B cell (primary cell): Measurements from ENCODE around the gene WDR7. TPM values are rescaled to one million over a fixed set of nuclear protein-coding genes. Genes with fewer than 3 reads are reported as not detected.

ENCODE experiments used
- ATAC-seq: fragments of 200-7000 bp; cut with Tn5 transposase; one replicate; pipeline ENCODE4 v1.10.0; 2021; ENCODE audit warnings: low read depth, mild to moderate bottlenecking, moderate number of reproducible peaks, moderate library complexity
- CTCF ChIA-PET: fragments of 350-600 bp; sonication (Branson Sonifier 250); formaldehyde crosslinking; loops from one replicate; lab custom pipeline; 2021; ENCODE audit warnings: antibody characterized with exemption, inconsistent platforms; lab: Charles Lee
- POLR2A ChIA-PET: fragments of 350-600 bp; sonication (Branson Sonifier 250); formaldehyde crosslinking; loops from one replicate; lab custom pipeline; 2021; ENCODE audit warnings: antibody characterized with exemption; lab: Charles Lee
- DNase-seq: peaks from one replicate; pipeline ENCODE4 v3.0.0; 2013
- H2AFZ ChIP-seq: 2 replicates; pipeline ENCODE4 v1.6.1; 2012; ENCODE audit warnings: mild to moderate bottlenecking, low read depth, low read length; ENCODE audit not compliant: insufficient read depth, poor library complexity, severe bottlenecking
- H3K27ac ChIP-seq, 2 donors: 1 replicate in 1 of 2; 2 replicates in 1 of 2; pipeline ENCODE4 v1.5.1; 2012 to 2013; ENCODE audit warnings: low read length in 2 of 2, mild to moderate bottlenecking in 2 of 2, moderate library complexity in 1 of 2
- H3K27me3 ChIP-seq, 4 experiments: fragments of 200-600 bp in 1 of 4; sonication (generic) in 1 of 4; replicated peaks in 1 of 4; 1 replicate in 2 of 4; 2 replicates in 2 of 4; pipeline versions ENCODE4 v1.6.1 to v1.7.0; 2013 to 2016; ENCODE audit warnings: low read length in 3 of 4, mild to moderate bottlenecking in 2 of 4, mixed read lengths in 1 of 4, moderate library complexity in 1 of 4; ENCODE audit not compliant: insufficient read depth in 4 of 4, control insufficient read depth in 3 of 4; ENCODE audit errors: control extremely low read depth in 1 of 4
- H3K36me3 ChIP-seq, 2 experiments: replicated peaks in 1 of 2; 1 replicate in 1 of 2; 2 replicates in 1 of 2; pipeline versions ENCODE4 v1.6.1 to v1.7.1; 2013; ENCODE audit warnings: low read length in 1 of 2; ENCODE audit not compliant: insufficient read depth in 2 of 2, control insufficient read depth in 1 of 2; ENCODE audit errors: control extremely low read depth in 1 of 2, extremely low read depth in 1 of 2
- H3K4me1 ChIP-seq, 2 donors: fragments of 200-600 bp in 1 of 2; sonication (generic) in 1 of 2; 1 replicate in 1 of 2; 2 replicates in 1 of 2; pipeline versions ENCODE4 v1.5.1 to v1.6.1; 2013 to 2017; ENCODE audit warnings: low read length in 2 of 2; ENCODE audit not compliant: control insufficient read depth in 2 of 2, insufficient read depth in 2 of 2
- H3K4me2 ChIP-seq: replicated peaks from 2 replicates; pipeline ENCODE3; 2012; ENCODE audit warnings: mild to moderate bottlenecking, low read depth, low read length; ENCODE audit not compliant: poor library complexity, severe bottlenecking
- H3K4me3 ChIP-seq, 5 experiments: fragments of 200-600 bp in 1 of 5; sonication (generic) in 1 of 5; 1 replicate in 3 of 5; 2 replicates in 2 of 5; pipeline versions ENCODE4 v1.5.1 to v1.7.0; 2011 to 2016; ENCODE audit warnings: low read length in 4 of 5, mild to moderate bottlenecking in 4 of 5, low read depth in 2 of 5, control low read depth in 1 of 5, moderate library complexity in 1 of 5; ENCODE audit not compliant: insufficient read depth in 1 of 5; ENCODE audit errors: control extremely low read depth in 1 of 5, extremely low read depth in 1 of 5
- H3K79me2 ChIP-seq: fragments of 200-600 bp; sonication (generic); one replicate; pipeline ENCODE4 v1.6.0; 2016; ENCODE audit warnings: low read length; ENCODE audit not compliant: control insufficient read depth, insufficient read depth
- H3K9ac ChIP-seq: fragments of 200-600 bp; sonication (generic); 2 replicates; pipeline ENCODE4 v1.6.1; 2017; ENCODE audit warnings: mild to moderate bottlenecking, low read length, moderate library complexity
- H3K9me3 ChIP-seq, 3 donors: one replicate each; pipeline versions ENCODE4 v1.6.1 to v1.7.1; 2013; ENCODE audit warnings: low read length in 2 of 3; ENCODE audit not compliant: control insufficient read depth in 2 of 3, insufficient read depth in 1 of 3; ENCODE audit errors: control extremely low read depth in 1 of 3
- H4K20me1 ChIP-seq: 2 replicates; pipeline ENCODE4 v1.6.0; 2012; ENCODE audit warnings: mild to moderate bottlenecking, low read length; ENCODE audit not compliant: insufficient read depth, control insufficient read depth, poor library complexity, severe bottlenecking
- H3K27ac Mint-ChIP-seq: one replicate; pipeline ENCODE4 v1.8.0; 2021; ENCODE audit warnings: mixed read lengths
- H3K27me3 Mint-ChIP-seq: one replicate; pipeline ENCODE4 v1.8.0; 2021; ENCODE audit warnings: mixed read lengths
- H3K4me1 Mint-ChIP-seq: one replicate; pipeline ENCODE4 v1.8.0; 2021; ENCODE audit warnings: mixed read lengths
- H3K4me3 Mint-ChIP-seq: one replicate; pipeline ENCODE4 v1.8.0; 2021; ENCODE audit warnings: mixed read lengths
- H3K9me3 Mint-ChIP-seq: one replicate; pipeline ENCODE4 v1.8.0; 2022; ENCODE audit warnings: mixed read lengths; ENCODE audit not compliant: insufficient read depth
- EZH2 ChIP-seq: IDR thresholded peaks from 2 replicates; pipeline ENCODE4 v1.6.1; 2012; ENCODE audit warnings: borderline replicate concordance, low read depth, mild to moderate bottlenecking, moderate library complexity, low read length; ENCODE audit not compliant: insufficient read depth, poor library complexity, severe bottlenecking
- WGBS: methylation state at CpG from one replicate; pipeline ENCODE4 v1.1.5; 2013; ENCODE audit warnings: missing lambda C conversion rate; ENCODE audit not compliant: insufficient coverage; 5-methylcytosine and 5-hydroxymethylcytosine counted together
- intact Hi-C: fragments of 100-400 bp; cut with micrococcal nuclease; formaldehyde crosslinking; loops from one replicate; pipeline ENCODE4 v1.10.0; 2022
- polyA plus RNA-seq: library from polyadenylated mRNA; depleted of rRNA; stranded (reverse); fragments of >200 nt; gene quantifications from 2 replicates; pipeline ENCODE4 v1.2.3, GENCODE V29; 2012
- total RNA-seq, 2 donors: library from RNA; stranded (reverse); fragments of 120-200 nt in 1 of 2; gene quantifications; 1 replicate in 1 of 2; 2 replicates in 1 of 2; pipeline versions ENCODE4 v1.2.3 to v1.2.4, GENCODE V29; 2013 to 2022
- TF ChIP-seq, protein P1 (sequence below): fragments of 200-600 bp; IDR thresholded peaks from one replicate; pipeline ENCODE4 v1.8.0; 2022; ENCODE audit warnings: antibody characterized with exemption, mild to moderate bottlenecking

Gene WDR7
- total and polyA plus RNA-seq, 2 donors (not counting 1 experiment from before 2014, with no cell fraction given), result 5.5 to 45.0 TPM

GRCh38 chr18:56899660-56900059, 248.5 kb downstream of the WDR7 start:
- Mint-ChIP-seq H3K27ac (no peak overlapping the region), H3K4me3 (no peak overlapping the region), H3K4me1 (no peaks in the 10 kb centered on the region), H3K27me3 (no peaks in the 10 kb centered on the region), H3K9me3 (no peaks in the 10 kb centered on the region)
- CTCF ChIA-PET, result no interaction called here
- no peak overlapping the region for H3K4me2 ChIP-seq
- H3K27ac ChIP-seq, result no peak overlapping the region
- no peak overlapping the region for H3K9ac ChIP-seq
- DNase-seq (no peak), ATAC-seq (no peak)
- H3K4me1 ChIP-seq, result no peaks in the 10 kb centered on the region
- H3K4me3 ChIP-seq, result no peak overlapping the region
- H3K9me3 ChIP-seq, result no peaks in the 10 kb centered on the region
- H4K20me1 ChIP-seq, result no peaks in the 10 kb centered on the region
- no peak for TF ChIP-seq EZH2
- TF ChIP-seq, protein P1, sequence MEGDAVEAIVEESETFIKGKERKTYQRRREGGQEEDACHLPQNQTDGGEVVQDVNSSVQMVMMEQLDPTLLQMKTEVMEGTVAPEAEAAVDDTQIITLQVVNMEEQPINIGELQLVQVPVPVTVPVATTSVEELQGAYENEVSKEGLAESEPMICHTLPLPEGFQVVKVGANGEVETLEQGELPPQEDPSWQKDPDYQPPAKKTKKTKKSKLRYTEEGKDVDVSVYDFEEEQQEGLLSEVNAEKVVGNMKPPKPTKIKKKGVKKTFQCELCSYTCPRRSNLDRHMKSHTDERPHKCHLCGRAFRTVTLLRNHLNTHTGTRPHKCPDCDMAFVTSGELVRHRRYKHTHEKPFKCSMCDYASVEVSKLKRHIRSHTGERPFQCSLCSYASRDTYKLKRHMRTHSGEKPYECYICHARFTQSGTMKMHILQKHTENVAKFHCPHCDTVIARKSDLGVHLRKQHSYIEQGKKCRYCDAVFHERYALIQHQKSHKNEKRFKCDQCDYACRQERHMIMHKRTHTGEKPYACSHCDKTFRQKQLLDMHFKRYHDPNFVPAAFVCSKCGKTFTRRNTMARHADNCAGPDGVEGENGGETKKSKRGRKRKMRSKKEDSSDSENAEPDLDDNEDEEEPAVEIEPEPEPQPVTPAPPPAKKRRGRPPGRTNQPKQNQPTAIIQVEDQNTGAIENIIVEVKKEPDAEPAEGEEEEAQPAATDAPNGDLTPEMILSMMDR, result no peak
- no peaks in the 10 kb centered on the region for H3K36me3 ChIP-seq
- H3K27me3 ChIP-seq, result no peaks in the 10 kb centered on the region
- WGBS, result no CpG with 5 or more reads among the region's 1 CpG
- H2AFZ ChIP-seq, result no peak overlapping the region
- intact Hi-C loops, result no loop called here
- no peaks in the 10 kb centered on the region for H3K79me2 ChIP-seq
- POLR2A ChIA-PET, result no interaction called here

GRCh38 chr18:56900195-56901094, 249.3 kb downstream of the WDR7 start:
- Mint-ChIP-seq H3K27ac (no peak overlapping the region), H3K9me3 (no peaks in the 10 kb centered on the region), H3K27me3 (no peaks in the 10 kb centered on the region), H3K4me3 (no peak overlapping the region), H3K4me1 (no peaks in the 10 kb centered on the region)
- Histone ChIP-seq H2AFZ (no peak overlapping the region), H3K27me3 (no peaks in the 10 kb centered on the region), H3K9me3 (no peaks in the 10 kb centered on the region), H3K4me1 (no peaks in the 10 kb centered on the region), H3K4me3 (no peak overlapping the region), H3K36me3 (no peaks in the 10 kb centered on the region), H3K9ac (no peak overlapping the region), H4K20me1 (no peaks in the 10 kb centered on the region), H3K79me2 (no peaks in the 10 kb centered on the region), H3K27ac (no peak overlapping the region), H3K4me2 (no peak overlapping the region)
- ChIA-PET CTCF (no interaction called here), POLR2A (no interaction called here)
- TF ChIP-seq, protein P1, result no peak
- no peak for TF ChIP-seq EZH2
- ATAC-seq (no peak), DNase-seq (no peak)
- 100% methylated on average over 1 of the region's 7 CpGs for WGBS
- intact Hi-C loops, result no loop called here
